ENCODE measurements around the gene ST3GAL3. TPM values are rescaled to one million over a fixed set of nuclear protein-coding genes. Genes with fewer than 3 reads are reported as not detected.

ST3GAL3 gene
- total RNA-seq, 1 donor, result 16.8 TPM

DNA sequence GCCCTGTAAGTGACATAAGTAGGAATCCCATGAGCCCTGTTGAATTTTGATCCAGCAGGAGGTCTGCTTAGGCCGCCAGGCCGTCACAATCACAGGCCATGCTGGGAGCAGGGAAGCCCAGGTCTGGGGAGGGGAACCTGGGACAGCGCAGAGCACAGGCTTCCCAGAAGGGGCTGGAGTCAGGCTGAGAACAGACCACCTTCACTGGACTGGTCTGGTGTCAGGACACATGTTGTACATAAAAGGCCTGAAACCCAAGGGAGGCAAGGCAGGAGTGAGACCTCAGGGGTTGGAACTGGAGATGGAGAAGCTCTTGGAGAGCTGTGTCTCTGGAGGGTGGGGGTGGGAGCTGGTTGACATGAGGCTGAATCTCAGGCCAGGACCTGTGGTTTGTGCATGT lies 163.0 kb downstream of the ST3GAL3 start:
- H3K4me3 ChIP-seq (ENCODE audit: low read depth, low read length), result no peak overlapping the region
- TF ChIP-seq, protein P1, sequence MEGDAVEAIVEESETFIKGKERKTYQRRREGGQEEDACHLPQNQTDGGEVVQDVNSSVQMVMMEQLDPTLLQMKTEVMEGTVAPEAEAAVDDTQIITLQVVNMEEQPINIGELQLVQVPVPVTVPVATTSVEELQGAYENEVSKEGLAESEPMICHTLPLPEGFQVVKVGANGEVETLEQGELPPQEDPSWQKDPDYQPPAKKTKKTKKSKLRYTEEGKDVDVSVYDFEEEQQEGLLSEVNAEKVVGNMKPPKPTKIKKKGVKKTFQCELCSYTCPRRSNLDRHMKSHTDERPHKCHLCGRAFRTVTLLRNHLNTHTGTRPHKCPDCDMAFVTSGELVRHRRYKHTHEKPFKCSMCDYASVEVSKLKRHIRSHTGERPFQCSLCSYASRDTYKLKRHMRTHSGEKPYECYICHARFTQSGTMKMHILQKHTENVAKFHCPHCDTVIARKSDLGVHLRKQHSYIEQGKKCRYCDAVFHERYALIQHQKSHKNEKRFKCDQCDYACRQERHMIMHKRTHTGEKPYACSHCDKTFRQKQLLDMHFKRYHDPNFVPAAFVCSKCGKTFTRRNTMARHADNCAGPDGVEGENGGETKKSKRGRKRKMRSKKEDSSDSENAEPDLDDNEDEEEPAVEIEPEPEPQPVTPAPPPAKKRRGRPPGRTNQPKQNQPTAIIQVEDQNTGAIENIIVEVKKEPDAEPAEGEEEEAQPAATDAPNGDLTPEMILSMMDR (IDR thresholded peaks at IDR 0.05; ENCODE audit: insufficient read depth, low read depth, low read length), result no peak
- DNase-seq (ENCODE audit: low read depth), result no peak

DNA sequence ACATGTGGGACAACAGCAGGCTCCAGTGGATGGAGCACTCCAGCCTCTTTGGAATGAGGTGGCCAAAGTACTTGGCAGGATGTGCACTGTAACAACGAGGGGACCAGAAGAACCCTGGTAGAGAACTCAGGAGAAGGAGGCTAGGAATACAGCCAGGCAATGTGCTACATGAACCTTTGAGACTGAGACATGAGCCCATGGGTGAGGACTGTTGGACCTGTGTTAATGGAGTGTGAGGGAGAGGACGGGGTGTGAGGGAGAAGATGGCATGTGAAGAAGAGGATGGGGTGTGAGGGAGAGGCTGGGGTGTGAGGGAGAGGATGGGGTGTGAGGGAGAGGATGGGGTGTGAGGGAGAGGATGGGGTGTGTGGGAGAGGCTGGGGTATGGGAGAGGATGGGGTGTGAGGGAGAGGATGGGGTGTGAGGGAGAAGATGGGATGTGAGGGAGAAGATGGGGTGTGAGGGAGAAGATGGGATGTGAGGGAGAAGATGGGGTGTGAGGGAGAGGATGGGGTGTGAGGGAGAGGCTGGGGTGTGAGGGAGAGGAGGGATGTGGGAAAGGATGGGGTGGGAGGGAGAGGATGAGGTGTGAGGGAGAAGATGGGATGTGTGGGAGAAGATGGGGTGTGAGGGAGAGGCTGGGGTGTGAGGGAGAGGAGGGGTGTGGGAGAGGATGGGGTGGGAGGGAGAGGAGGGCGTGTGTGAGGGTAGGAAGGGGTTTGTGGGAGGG lies 164.0 kb downstream of the ST3GAL3 start:
- DNase-seq (ENCODE audit: low read depth), result no peak
- TF ChIP-seq, protein P1 (IDR thresholded peaks at IDR 0.05; ENCODE audit: insufficient read depth, low read depth, low read length), result no peak

DNA sequence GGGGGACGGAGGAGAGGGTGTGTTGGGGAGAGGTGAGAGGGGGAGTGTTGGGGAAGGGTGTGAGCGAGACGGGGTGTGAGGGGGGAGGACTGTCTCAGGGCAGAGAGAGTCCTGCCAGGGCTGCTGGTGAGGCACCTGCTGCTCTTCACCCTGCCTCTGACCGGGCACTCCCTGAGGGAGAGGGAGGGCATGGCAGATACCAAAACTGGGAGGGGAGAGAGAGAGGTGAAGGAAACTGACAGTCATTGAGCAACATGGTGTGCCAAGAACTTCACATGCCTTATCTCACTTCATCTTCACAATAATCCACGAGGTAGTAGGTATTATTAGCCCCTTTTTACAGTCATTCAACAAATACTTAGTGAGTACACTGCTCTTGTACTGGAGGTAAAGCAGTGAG lies 164.9 kb downstream of the ST3GAL3 start:
- TF ChIP-seq, protein P1 (IDR thresholded peaks at IDR 0.05; ENCODE audit: insufficient read depth, low read depth, low read length), result no peak
- no peak overlapping the region for H3K4me3 ChIP-seq (ENCODE audit: low read depth, low read length)

More for the DNA sequence above, 164.0 kb downstream of the ST3GAL3 start:
- no peak overlapping the region for H3K4me3 ChIP-seq (ENCODE audit: low read depth, low read length)

DNA sequence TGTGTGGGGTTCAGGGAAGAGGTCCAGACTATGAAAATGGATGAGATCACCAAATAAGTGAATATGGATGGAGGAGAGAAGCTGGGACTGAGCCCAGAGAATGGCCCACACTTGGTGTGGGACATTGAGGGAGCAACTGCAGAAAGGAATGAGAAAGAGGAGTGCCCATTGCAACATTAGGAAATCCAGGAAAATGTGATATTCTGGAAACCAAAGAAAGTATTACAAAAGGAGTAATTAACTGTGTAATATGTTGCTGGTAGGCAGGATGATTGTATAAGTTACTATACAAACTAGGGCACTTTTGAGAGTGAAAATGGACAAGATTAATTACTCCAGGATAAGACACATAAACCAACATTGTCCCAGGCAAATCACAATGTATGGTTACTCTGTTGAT lies 166.5 kb downstream of the ST3GAL3 start:
- no peak overlapping the region for H3K4me3 ChIP-seq (ENCODE audit: low read depth, low read length)
- no peak for DNase-seq (ENCODE audit: low read depth)
- TF ChIP-seq, protein P1 (IDR thresholded peaks at IDR 0.05; ENCODE audit: insufficient read depth, low read depth, low read length), result no peak

More for the DNA sequence above, 164.9 kb downstream of the ST3GAL3 start:
- DNase-seq (ENCODE audit: low read depth), result no peak

DNA sequence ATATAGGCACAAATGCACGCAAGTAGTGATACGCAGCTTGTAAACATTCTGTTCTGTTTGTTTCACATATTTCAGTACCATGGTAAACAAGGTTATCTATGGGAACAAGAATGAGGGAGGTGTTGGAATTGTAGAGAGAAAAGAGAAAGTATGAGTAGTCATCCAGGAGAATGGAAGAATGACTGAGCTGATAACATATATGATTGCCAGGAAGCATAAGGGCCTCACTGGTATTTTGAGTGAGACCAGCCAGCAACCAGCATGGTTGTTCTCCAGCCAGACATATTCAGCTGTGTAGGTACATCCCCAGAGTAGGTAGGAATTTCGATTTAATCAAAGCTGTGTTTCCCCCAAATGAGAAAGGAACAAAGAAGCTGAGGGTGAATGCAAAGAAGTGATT lies 167.4 kb downstream of the ST3GAL3 start:
- TF ChIP-seq, protein P1 (IDR thresholded peaks at IDR 0.05; ENCODE audit: insufficient read depth, low read depth, low read length), result no peak
- H3K4me3 ChIP-seq (ENCODE audit: low read depth, low read length), result no peak overlapping the region
- DNase-seq (ENCODE audit: low read depth), result no peak

DNA sequence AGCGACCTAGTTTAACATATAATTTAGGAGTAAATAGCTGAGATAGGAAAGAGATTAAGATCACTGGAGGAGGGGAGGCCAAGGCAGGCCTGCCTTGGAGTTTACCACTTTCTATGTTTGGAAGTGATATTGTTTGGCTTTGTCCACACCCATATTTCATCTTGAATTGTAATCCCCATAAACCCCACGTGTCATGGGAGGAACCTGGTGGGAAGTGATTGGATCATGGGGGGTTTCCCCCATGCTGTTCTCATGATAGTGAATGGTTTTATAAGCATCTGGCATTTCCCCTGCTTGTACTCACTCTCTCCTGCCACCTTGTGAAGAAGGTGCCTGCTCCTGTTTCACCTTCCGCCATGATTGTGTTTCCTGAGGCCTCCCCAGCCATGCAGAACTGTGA lies 168.0 kb downstream of the ST3GAL3 start:
- TF ChIP-seq, protein P1 (IDR thresholded peaks at IDR 0.05; ENCODE audit: insufficient read depth, low read depth, low read length), result no peak
- no peak overlapping the region for H3K4me3 ChIP-seq (ENCODE audit: low read depth, low read length)
- DNase-seq (ENCODE audit: low read depth), result no peak

DNA sequence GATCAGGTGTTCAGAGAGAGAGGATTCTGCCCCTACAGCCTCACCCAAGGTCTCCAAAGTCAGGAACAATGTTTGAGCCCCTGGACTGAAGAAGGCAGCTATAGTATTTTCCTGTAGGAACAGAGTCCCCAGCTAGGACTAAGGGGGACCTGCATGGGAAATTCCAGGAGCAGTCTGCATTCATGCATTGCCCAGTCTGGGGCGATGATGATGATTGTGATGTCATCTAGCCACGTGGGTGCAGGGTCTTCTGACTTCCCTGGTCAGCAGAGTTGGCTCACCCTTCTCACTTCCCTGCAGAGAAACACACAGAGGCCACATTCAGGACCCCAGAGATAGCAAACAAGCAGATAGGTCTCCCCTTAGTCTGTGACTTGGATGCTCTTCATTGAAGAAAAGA lies 169.8 kb downstream of the ST3GAL3 start:
- TF ChIP-seq, protein P1 (IDR thresholded peaks at IDR 0.05; ENCODE audit: insufficient read depth, low read depth, low read length), result no peak
- no peak for DNase-seq (ENCODE audit: low read depth)
- H3K4me3 ChIP-seq (ENCODE audit: low read depth, low read length), result no peak overlapping the region

All from fibroblast of villous mesenchyme (primary cell).